Tibial nerve (tissue), 3 donors: ENCODE data around the gene FILIP1.

ENCODE experiments used
- POLR2A ChIP-seq, 2 donors: fragments of 450-650 bp; IDR thresholded peaks; one replicate each; pipeline ENCODE4 v1.6.1; 2017; ENCODE audit warnings: antibody characterized with exemption in 2 of 2, mild to moderate bottlenecking in 2 of 2, moderate library complexity in 2 of 2
- TF ChIP-seq, protein P1 (sequence below), 5 experiments: fragments of 200-600 bp in 3 of 5; fragments of 450-650 bp in 2 of 5; sonication (generic) in 3 of 5; IDR thresholded peaks; one replicate each; pipeline ENCODE4 v1.5.1; 2016 to 2019; ENCODE audit warnings: antibody characterized with exemption in 5 of 5, mild to moderate bottlenecking in 3 of 5, moderate library complexity in 2 of 5

DNA sequence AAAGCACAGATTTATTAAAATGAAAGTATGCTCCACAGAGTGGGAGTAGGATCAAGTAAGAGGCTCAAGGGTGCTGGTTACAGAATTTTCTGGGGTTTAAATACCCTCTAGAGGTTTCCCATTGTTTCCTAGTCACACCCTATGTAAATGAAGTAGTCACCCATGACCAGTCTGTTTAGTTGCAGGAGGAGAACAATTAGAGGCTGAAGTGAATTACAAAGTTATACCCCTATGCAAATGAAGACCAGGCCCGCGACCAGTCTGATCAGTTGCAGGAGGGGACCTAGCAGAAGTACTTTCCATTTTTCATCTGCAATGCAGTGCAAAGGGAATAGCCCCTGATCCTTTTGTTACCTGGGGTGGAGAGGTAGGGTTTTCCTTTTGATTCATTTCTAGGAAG lies 11.8 kb upstream of the FILIP1 start:
- TF ChIP-seq, protein P1, sequence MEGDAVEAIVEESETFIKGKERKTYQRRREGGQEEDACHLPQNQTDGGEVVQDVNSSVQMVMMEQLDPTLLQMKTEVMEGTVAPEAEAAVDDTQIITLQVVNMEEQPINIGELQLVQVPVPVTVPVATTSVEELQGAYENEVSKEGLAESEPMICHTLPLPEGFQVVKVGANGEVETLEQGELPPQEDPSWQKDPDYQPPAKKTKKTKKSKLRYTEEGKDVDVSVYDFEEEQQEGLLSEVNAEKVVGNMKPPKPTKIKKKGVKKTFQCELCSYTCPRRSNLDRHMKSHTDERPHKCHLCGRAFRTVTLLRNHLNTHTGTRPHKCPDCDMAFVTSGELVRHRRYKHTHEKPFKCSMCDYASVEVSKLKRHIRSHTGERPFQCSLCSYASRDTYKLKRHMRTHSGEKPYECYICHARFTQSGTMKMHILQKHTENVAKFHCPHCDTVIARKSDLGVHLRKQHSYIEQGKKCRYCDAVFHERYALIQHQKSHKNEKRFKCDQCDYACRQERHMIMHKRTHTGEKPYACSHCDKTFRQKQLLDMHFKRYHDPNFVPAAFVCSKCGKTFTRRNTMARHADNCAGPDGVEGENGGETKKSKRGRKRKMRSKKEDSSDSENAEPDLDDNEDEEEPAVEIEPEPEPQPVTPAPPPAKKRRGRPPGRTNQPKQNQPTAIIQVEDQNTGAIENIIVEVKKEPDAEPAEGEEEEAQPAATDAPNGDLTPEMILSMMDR (IDR thresholded peaks at IDR 0.05), result no peak
- no peak for TF ChIP-seq POLR2A (IDR thresholded peaks at IDR 0.05)
